Thymus (tissue), 14 donors: ENCODE measurements around the gene KCTD5. TPM values are rescaled to one million over a fixed set of nuclear protein-coding genes. Genes with fewer than 3 reads are reported as not detected.
A peak's percentile ranks its signal among the peaks of the same experiment; 100 is the strongest.
"Not testable (repeated sequence)": the region's sequence is repeated elsewhere in the genome, so short reads cannot be mapped to it uniquely, and the experiment has no call there.

ENCODE experiments used
- DNase-seq, 9 donors: peaks; one replicate each; pipeline ENCODE4 v3.0.0-alpha.2; 2013; ENCODE audit warnings: low spot score in 9 of 9, low read depth in 6 of 9, missing footprints in 1 of 9
- H3K27ac ChIP-seq, 2 donors: one replicate each; pipeline ENCODE4 v1.5.1; 2013; ENCODE audit warnings: control low read depth in 1 of 2, low read depth in 1 of 2, low read length in 1 of 2, mild to moderate bottlenecking in 1 of 2, moderate library complexity in 1 of 2
- H3K27me3 ChIP-seq, 2 donors: one replicate each; pipeline ENCODE4 v1.5.1; 2013; ENCODE audit warnings: low read length in 1 of 2; ENCODE audit not compliant: control insufficient read depth in 2 of 2, insufficient read depth in 1 of 2
- H3K36me3 ChIP-seq, 2 donors: one replicate each; pipeline ENCODE4 v1.5.1; 2013; ENCODE audit warnings: low read length in 1 of 2, mild to moderate bottlenecking in 1 of 2, moderate library complexity in 1 of 2; ENCODE audit not compliant: control insufficient read depth in 2 of 2, insufficient read depth in 2 of 2
- H3K4me1 ChIP-seq, 2 donors: one replicate each; pipeline ENCODE4 v1.5.1; 2013; ENCODE audit warnings: low read length in 2 of 2; ENCODE audit not compliant: control insufficient read depth in 2 of 2, insufficient read depth in 2 of 2
- H3K4me3 ChIP-seq, 2 donors: one replicate each; pipeline ENCODE4 v1.5.1; 2013; ENCODE audit warnings: low read length in 2 of 2, control low read depth in 1 of 2, mild to moderate bottlenecking in 1 of 2
- H3K9me3 ChIP-seq, 2 donors: one replicate each; pipeline ENCODE4 v1.5.1; 2013; ENCODE audit warnings: low read length in 1 of 2, mild to moderate bottlenecking in 1 of 2; ENCODE audit not compliant: control insufficient read depth in 2 of 2, insufficient read depth in 1 of 2
- WGBS: extraction: QIAGEN DNeasy Blood & Tissue Kit; methylation state at CpG from one replicate; pipeline ENCODE4 v1.1.7; 2013; 5-methylcytosine and 5-hydroxymethylcytosine counted together
- long read RNA-seq, 10 donors: transcript quantifications; one replicate each; lab custom pipeline, GENCODE V29; 2026
- polyA plus RNA-seq: library from polyadenylated mRNA; stranded (reverse); fragments of 200-250 nt; gene quantifications from one replicate; pipeline ENCODE4 v1.2.3, GENCODE V29; 2013
- total RNA-seq: library from RNA; stranded (reverse); fragments of 120-200 nt; gene quantifications from one replicate; pipeline ENCODE4 v1.2.4, GENCODE V29; 2013
- donor health status: healthy.

The KCTD5 gene, protein sequence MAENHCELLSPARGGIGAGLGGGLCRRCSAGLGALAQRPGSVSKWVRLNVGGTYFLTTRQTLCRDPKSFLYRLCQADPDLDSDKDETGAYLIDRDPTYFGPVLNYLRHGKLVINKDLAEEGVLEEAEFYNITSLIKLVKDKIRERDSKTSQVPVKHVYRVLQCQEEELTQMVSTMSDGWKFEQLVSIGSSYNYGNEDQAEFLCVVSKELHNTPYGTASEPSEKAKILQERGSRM
- total RNA-seq = 18.5 TPM
- 21.8 TPM for polyA plus RNA-seq
- long read RNA-seq, donor 1 = 0 reads
- long read RNA-seq, donor 2 = 0 reads
- long read RNA-seq, donor 3, transcript KCTD5-201 (6 exons, 2,482 nt) = major isoform, 14 of 1,147 reads
- long read RNA-seq, donor 3, partial matches to known transcripts = 1,123 of 1,147 reads
- long read RNA-seq, donor 3, other reads (novel, unspliced or antisense) = 10 of 1,147 reads
- long read RNA-seq, donor 4, transcript KCTD5-201 (6 exons, 2,482 nt) = major isoform, 5 of 5 reads
- long read RNA-seq, donor 4, partial matches to known transcripts = 0 of 5 reads
- long read RNA-seq, donor 4, other reads (novel, unspliced or antisense) = 0 of 5 reads
- long read RNA-seq, donor 5, transcript KCTD5-201 (6 exons, 2,482 nt) = major isoform, 20 of 20 reads
- long read RNA-seq, donor 5, partial matches to known transcripts = 0 of 20 reads
- long read RNA-seq, donor 5, other reads (novel, unspliced or antisense) = 0 of 20 reads
- long read RNA-seq, donor 6, transcript KCTD5-201 (6 exons, 2,482 nt) = major isoform, 5 of 5 reads
- long read RNA-seq, donor 6, partial matches to known transcripts = 0 of 5 reads
- long read RNA-seq, donor 6, other reads (novel, unspliced or antisense) = 0 of 5 reads
- long read RNA-seq, donor 7, transcript KCTD5-201 (6 exons, 2,482 nt) = major isoform, 12 of 19 reads
- long read RNA-seq, donor 7, partial matches to known transcripts = 7 of 19 reads
- long read RNA-seq, donor 7, other reads (novel, unspliced or antisense) = 0 of 19 reads
- long read RNA-seq, donor 8, transcript KCTD5-201 (6 exons, 2,482 nt) = major isoform, 5 of 5 reads
- long read RNA-seq, donor 8, partial matches to known transcripts = 0 of 5 reads
- long read RNA-seq, donor 8, other reads (novel, unspliced or antisense) = 0 of 5 reads
- long read RNA-seq, donor 9, partial matches to known transcripts = 0 of 4 reads
- long read RNA-seq, donor 9, other reads (novel, unspliced or antisense) = 0 of 4 reads
- long read RNA-seq, donor 10, transcript KCTD5-201 (6 exons, 2,482 nt) = major isoform, 11 of 23 reads
- long read RNA-seq, donor 10, partial matches to known transcripts = 12 of 23 reads
- long read RNA-seq, donor 10, other reads (novel, unspliced or antisense) = 0 of 23 reads

DNA sequence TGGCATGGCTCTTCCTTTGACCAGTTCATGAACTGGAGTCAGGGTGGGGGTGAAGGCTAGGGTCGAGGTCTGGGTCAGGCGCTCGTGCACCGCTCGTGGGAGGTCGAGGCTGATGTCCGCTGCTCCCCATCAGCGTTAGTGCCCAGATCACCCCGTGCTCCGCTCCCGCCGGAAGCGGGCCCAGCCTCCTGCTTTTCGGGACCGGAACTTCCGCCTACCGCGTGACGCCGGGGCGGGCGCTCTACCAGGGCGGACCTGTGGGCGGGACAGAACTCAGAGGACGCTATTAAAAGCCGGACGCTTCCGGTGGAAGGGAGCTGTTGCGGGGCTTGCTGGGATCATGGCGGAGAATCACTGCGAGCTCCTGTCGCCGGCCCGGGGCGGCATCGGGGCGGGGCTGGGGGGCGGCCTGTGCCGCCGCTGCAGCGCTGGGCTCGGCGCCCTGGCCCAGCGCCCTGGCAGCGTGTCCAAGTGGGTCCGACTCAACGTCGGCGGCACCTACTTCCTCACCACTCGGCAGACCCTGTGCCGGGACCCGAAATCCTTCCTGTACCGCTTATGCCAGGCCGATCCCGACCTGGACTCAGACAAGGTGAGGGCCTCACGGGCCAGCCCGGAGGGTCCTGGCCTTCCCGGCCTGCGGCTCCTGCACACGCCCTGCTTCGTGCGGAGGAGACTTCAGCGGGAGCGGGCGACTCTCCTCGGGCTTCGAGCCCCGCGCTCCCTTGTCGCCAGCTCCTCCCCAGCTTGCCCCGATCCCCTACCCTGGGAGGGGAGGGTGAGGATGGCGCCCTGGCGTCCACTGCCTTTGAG, at the start of gene KCTD5:
KCTD5 (plus strand) TSS at position 315 of the 813 bp plus-strand sequence; CDS start at position 341, 26 bp downstream.
- H3K36me3 ChIP-seq = peaks cover 0 to 3% of the 10 kb centered on the region in 2 donors
- under 1% methylated on average over 73 of the region's 73 CpGs for WGBS
- peak within 1 kb of the TSS; percentile 73 to 90 for H3K27ac ChIP-seq
- peak within 1 kb of the TSS; percentile 77 to 97 for H3K4me3 ChIP-seq
- peak; percentile 83 to 97 (median 90) for DNase-seq
- H3K27me3 ChIP-seq = no peaks in the 10 kb centered on the region
- H3K4me1 ChIP-seq = peaks cover 10 to 18% of the 10 kb centered on the region in 2 donors
- H3K9me3 ChIP-seq = no peaks in the 10 kb centered on the region

DNA sequence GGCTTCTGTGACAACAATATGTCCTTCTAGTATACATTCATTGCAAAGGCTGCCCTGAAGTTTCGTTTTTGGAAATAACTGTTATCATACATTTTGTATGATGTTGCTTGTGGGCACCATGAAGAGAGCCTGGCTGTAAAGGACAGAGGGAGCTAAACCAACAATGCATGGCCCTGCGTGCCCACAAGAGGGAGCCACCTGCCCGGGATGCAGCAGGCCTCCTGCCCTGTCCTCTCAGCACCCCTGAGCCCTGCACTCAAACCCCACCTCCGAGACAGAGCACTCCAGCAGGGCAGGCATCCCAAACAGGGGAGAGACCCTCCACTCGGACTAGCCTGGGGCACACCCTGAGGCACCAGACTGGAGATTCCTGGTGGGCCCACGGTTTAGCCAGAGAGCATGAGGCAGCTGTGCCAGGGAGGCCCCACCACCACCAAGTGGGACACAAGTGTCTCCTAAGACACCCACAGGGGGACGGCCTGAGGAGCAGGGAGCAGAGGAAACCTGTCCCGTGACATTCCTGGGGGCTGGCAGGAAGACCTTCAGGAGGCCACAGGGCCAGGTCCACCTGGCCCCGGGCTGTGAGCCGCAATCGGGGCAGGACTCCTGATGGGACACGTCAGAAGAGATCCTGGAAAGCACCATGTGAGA, 43.1 kb upstream of the KCTD5 start:
- H3K9me3 ChIP-seq, DNase-seq, H3K27me3 ChIP-seq, H3K4me3 ChIP-seq, H3K4me1 ChIP-seq, H3K27ac ChIP-seq, H3K36me3 ChIP-seq: not testable (repeated sequence)
- 3% methylated on average over 2 of the region's 12 CpGs for WGBS

DNA sequence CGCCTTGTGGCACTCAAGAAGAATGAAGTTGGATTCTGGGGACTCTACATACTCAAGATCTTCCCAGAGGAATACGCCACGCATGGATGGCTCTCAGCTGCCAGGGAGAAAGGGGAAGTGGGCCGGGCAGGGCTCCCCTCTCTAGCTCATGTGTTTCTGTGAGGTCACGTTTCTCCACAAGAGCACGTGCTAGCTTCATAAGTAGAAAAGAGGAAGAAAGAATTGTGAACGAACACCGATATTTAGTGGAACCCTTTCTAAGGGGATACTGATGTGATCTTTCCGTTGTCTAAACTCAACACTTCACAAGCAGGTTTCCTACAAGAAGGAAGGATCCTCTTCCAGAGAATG, 42.6 kb upstream of the KCTD5 start:
- DNase-seq, H3K9me3 ChIP-seq, H3K27ac ChIP-seq, H3K4me3 ChIP-seq, H3K4me1 ChIP-seq, H3K27me3 ChIP-seq, H3K36me3 ChIP-seq: not testable (repeated sequence)
- WGBS = 16% methylated on average over 9 of the region's 9 CpGs

DNA sequence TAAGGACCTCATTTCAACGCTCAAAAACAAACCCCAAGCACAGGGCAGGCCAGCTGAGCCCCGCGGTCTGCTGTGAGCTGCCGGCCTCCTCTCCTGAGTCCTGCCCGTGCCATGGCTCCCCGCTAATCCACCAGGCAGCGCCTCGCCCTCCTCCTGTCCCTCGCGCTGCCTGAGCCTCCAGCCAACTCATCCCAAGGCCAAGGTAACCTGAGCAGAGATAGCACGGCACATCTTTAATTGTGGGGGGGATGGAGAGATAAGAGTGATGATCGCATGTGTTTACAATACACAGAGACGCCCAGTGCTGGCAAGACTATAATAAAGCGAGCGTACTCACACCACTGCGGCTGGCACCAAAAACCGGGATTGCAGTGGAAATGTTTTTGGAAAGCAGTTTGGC, 39.8 kb upstream of the KCTD5 start:
- not testable (repeated sequence) for DNase-seq, H3K4me1 ChIP-seq, H3K36me3 ChIP-seq, H3K27ac ChIP-seq, H3K4me3 ChIP-seq, H3K27me3 ChIP-seq, H3K9me3 ChIP-seq
- WGBS = 98% methylated on average over 6 of the region's 17 CpGs

DNA sequence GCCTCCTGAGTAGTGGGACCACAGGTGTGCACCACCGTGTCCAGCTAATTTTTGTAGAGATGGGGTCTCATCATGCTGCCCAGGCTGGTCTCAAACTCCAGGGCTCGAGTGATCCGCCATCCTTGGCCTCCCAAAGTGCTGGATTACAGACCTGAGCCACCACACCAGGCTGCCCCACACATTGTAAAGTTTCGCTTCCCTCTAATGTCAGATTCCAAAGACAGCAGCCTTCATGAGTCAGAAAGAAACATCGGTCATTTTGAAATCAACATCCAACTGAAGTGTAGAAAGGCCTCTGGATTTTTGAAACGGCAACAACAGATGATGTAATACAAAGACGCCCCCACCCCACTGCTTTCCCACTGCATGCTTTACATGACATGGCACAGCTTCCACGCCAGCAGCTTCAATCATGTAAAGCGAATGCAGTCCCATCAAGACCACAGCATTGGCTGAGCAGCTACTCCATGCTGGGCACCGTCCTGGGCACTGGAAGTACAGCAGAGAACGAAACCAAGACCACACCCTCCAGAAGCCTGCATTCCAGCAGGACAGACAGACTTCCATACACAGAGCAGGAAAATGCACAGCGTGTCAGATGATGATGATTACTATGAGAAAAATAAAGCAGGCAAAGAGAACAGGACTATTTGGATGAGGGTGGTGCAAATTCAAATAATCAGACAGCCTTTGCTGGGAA, 37.4 kb upstream of the KCTD5 start:
- H3K36me3 ChIP-seq, H3K27me3 ChIP-seq, H3K4me3 ChIP-seq, DNase-seq, H3K9me3 ChIP-seq, H3K27ac ChIP-seq, H3K4me1 ChIP-seq: not testable (repeated sequence)
- WGBS = no CpG with 5 or more reads among the region's 12 CpGs

DNA sequence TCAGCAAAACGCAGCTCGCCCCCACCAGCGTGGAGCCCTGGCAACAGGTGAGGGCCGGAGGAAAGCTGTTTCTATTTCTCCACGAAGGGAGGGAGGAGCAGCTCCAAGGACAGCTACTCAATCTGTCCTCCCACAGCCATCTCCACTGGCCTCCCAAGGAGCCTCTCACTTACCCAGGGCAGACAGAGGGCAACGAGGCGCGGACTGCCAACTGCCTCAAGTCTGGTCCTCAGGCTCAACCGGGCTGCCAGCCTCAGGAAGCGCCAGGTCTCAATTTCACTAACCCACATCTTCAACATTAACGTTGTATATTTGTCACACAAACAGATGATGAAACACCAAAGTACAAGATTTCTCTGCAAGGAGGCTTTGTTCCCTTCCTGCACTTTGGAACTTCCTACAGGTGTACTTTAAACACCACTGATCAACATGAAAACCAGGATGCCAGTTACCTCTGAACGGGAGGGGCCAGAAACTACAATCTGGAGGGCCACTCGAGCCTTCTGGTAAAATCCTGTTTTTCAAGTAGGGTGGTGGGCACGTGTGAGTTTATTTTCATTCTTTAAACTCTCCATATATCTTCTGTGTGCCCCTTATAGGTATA, 31.0 kb upstream of the KCTD5 start:
- H3K9me3 ChIP-seq, DNase-seq, H3K27me3 ChIP-seq, H3K4me1 ChIP-seq, H3K27ac ChIP-seq, H3K4me3 ChIP-seq, H3K36me3 ChIP-seq: not testable (repeated sequence)
- WGBS = no CpG with 5 or more reads among the region's 14 CpGs

DNA sequence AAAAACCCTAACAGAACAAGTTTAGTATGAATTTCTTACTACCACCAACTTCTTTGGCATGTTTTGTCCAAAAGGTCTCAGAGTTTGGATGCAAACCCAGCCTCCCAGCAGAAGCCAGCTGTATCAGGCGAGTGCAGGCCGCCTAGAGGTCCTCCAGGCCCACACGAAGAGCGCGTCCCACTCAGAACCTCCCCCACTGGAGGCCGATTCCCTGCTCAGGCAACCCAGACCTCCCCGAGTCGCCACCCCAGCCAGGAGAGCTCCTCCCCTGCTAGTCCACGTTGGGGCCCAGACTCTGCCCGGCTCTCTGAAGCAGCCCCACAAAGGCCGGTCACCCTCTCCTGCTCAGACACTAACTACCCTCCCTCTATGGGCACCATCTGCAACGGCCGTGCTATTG, 28.4 kb upstream of the KCTD5 start:
- no CpG with 5 or more reads among the region's 13 CpGs for WGBS
- not testable (repeated sequence) for H3K9me3 ChIP-seq, H3K27ac ChIP-seq, H3K4me3 ChIP-seq, H3K4me1 ChIP-seq, H3K36me3 ChIP-seq, DNase-seq
- peaks cover 0 to 14% of the 10 kb centered on the region in 2 donors for H3K27me3 ChIP-seq
